Testis (tissue), 3 donors: ENCODE measurements around the gene OTUD3. TPM values are rescaled to one million over a fixed set of nuclear protein-coding genes. Genes with fewer than 3 reads are reported as not detected.

ENCODE experiments used
- DNase-seq: peaks from one replicate; pipeline ENCODE4 v3.0.0-alpha.2; 2019
- H3K27ac ChIP-seq, 2 donors: fragments of 200-600 bp; sonication (generic); one replicate each; pipeline ENCODE4 v1.5.1; 2019
- H3K27me3 ChIP-seq: fragments of 200-600 bp; sonication (generic); one replicate; pipeline ENCODE4 v1.5.1; 2019
- H3K36me3 ChIP-seq: fragments of 200-600 bp; sonication (generic); one replicate; pipeline ENCODE4 v1.5.1; 2017; ENCODE audit warnings: low read depth; ENCODE audit errors: missing control alignments
- H3K4me1 ChIP-seq: fragments of 200-600 bp; sonication (generic); one replicate; pipeline ENCODE4 v1.5.1; 2019
- H3K4me3 ChIP-seq, 2 donors: fragments of 200-600 bp; sonication (generic); one replicate each; pipeline ENCODE4 v1.5.1; 2017 to 2019
- H3K9me3 ChIP-seq: fragments of 200-600 bp; sonication (generic); one replicate; pipeline ENCODE4 v1.5.1; 2017
- CTCF ChIP-seq, 3 experiments: fragments of 450-650 bp in 2 of 3; fragments of 200-600 bp in 1 of 3; sonication (generic) in 1 of 3; IDR thresholded peaks; one replicate each; pipeline ENCODE4 v1.5.1; 2016 to 2019; ENCODE audit warnings: antibody characterized with exemption in 3 of 3, mild to moderate bottlenecking in 2 of 3, moderate library complexity in 1 of 3
- POLR2A ChIP-seq: fragments of 450-650 bp; IDR thresholded peaks from one replicate; pipeline ENCODE4 v1.6.1; 2017; ENCODE audit warnings: antibody characterized with exemption, mild to moderate bottlenecking, moderate library complexity
- WGBS, 2 donors: methylation state at CpG; one replicate each; pipeline ENCODE4 v1.1.5; 2018; 5-methylcytosine and 5-hydroxymethylcytosine counted together
- intact Hi-C: fragments of 100-400 bp; cut with DNase I; formaldehyde crosslinking; loops from one replicate; pipeline ENCODE4 v1.15.1; 2023; ENCODE audit warnings: low total_unique reads
- polyA plus RNA-seq: library from polyadenylated mRNA; stranded (reverse); fragments of 350-450 nt; fragmentation: Illumina TruSeq; extraction: RNeasy Lipid Tissue Mini Kit (QIAGEN cat#74804); gene quantifications from one replicate; pipeline ENCODE4 v1.2.3, GENCODE V29; 2014; ENCODE audit warnings: low read depth, low replicate concordance; ENCODE audit not compliant: insufficient read depth
- total RNA-seq, 2 donors: library from RNA; depleted of rRNA; stranded (reverse); fragments of >200 nt; gene quantifications; one replicate each; pipeline ENCODE4 v1.2.3, GENCODE V29; 2016

The OTUD3 gene
- total and polyA plus RNA-seq, 3 donors from 2014 or later, result 22.8 to 37.6 (median 29.7) TPM

DNA sequence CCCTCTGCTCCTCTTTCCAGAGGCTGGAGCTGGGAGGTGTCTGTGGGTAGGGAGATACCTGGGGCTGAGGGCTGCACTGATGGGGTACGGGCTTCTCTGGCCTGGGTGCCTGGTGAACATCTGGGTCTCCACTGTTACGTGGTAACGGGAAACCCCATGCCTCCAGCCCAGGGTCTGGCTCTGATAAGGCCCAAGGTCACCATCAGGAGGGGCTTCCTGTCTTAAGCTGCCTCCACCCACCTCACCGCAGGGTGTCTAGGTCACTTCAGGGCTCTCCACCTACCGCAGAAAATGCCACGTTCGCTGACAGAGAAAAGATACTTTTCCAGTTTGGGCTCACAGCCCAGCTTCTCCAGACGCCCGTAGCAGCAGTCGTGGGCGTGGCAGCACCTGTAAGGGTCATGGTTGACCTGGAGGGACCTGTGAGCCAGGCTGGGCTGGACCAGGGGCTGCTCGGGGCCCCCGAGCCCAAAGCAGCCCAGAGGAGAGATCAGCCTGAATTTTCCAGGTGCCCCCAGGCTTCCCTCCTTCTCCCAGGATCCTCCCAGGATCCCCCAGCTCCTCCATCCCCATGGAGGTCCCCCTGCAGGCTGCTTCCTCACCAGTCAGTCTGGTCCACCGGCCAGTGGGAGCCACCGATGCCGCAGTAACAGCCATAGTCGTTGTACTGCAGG, 40.0 kb downstream of the OTUD3 start:
- peak; percentile 85 for DNase-seq
- no peaks in the 10 kb centered on the region for H3K27me3 ChIP-seq
- intact Hi-C loops, result loop anchor here (10.0 kb wide), 1 partner anchor 573 kb away; no protein-coding TSS in a partner anchor
- TF ChIP-seq POLR2A (no peak), CTCF (IDR thresholded peaks at IDR 0.05) (peak in 1 of 3 experiments; percentile 13)
- peaks cover 32% of the 10 kb centered on the region for H3K4me1 ChIP-seq
- H3K36me3 ChIP-seq, result no peaks in the 10 kb centered on the region
- no peaks in the 10 kb centered on the region for H3K9me3 ChIP-seq
- WGBS, 2 donors, result 70 to 71% methylated on average over 10 to 17 of the region's 17 CpGs
- no peak overlapping the region for H3K4me3 ChIP-seq
- peak overlapping the region; percentile 60 to 72 for H3K27ac ChIP-seq

- TF ChIP-seq POLR2A, result no peak
- TF ChIP-seq CTCF (IDR thresholded peaks at IDR 0.05), result no peak
- no peaks in the 10 kb centered on the region for H3K27me3 ChIP-seq
- H3K4me1 ChIP-seq, result peaks cover 39% of the 10 kb centered on the region
- no peaks in the 10 kb centered on the region for H3K36me3 ChIP-seq
- no peak for DNase-seq
- no peaks in the 10 kb centered on the region for H3K9me3 ChIP-seq
- intact Hi-C loops, result loop anchor here (10.0 kb wide), 1 partner anchor 571 kb away; no protein-coding TSS in a partner anchor
- H3K4me3 ChIP-seq, result no peak within 1 kb of the TSS
- peak within 1 kb of the TSS; percentile 60 to 72 for H3K27ac ChIP-seq
- WGBS, 2 donors, result 68 to 69% methylated on average over 3 to 14 of the region's 14 CpGs
Observed at GRCh38 chr1:19923137-19923952, 41.1 kb downstream of the OTUD3 start, which contains the start of gene PLA2G2E. TSS of gene PLA2G2E (minus strand) at chr1:19923617. CDS start at chr1:19923559, 58 bp downstream.

DNA sequence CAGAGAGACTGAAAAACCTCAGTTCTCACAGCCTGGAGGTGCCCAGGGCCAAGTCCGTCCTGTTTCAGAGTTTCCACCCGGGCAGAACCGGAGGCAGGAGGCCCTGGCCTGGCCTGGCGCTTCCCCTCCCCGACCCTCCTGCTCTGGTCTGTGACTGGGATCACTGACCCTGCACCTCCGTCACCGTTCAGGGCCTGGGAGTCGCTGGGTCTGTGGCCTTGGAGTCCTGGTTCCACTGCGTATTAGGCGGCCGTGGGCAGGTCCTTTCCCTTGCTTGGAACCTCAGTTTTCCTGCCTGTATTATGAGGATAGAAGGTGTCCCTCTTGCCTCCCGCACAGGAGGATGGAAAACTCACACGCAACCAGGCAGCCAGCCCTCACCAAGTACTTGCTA, 41.8 kb downstream of the OTUD3 start:
- intact Hi-C loops, result loop anchor here (10.0 kb wide), 1 partner anchor 571 kb away; no protein-coding TSS in a partner anchor
- no peaks in the 10 kb centered on the region for H3K36me3 ChIP-seq
- no peaks in the 10 kb centered on the region for H3K9me3 ChIP-seq
- H3K4me1 ChIP-seq, result peaks cover 39% of the 10 kb centered on the region
- no peak overlapping the region for H3K4me3 ChIP-seq
- no peaks in the 10 kb centered on the region for H3K27me3 ChIP-seq
- no peak for TF ChIP-seq CTCF (IDR thresholded peaks at IDR 0.05)
- no peak for TF ChIP-seq POLR2A
- H3K27ac ChIP-seq, result peak overlapping the region in 1 of 2 donors; percentile 63
- no peak for DNase-seq
- 67 to 85% methylated on average over 5 to 13 of the region's 13 CpGs for WGBS, 2 donors

- Histone ChIP-seq H3K27ac (peak overlapping the region; percentile 31 to 59), H3K36me3 (no peaks in the 10 kb centered on the region), H3K4me3 (no peak overlapping the region), H3K4me1 (peaks cover 39% of the 10 kb centered on the region), H3K9me3 (no peaks in the 10 kb centered on the region), H3K27me3 (no peaks in the 10 kb centered on the region)
- 75 to 86% methylated on average over 7 of the region's 7 CpGs for WGBS, 2 donors
- DNase-seq, result no peak
- TF ChIP-seq POLR2A (no peak), CTCF (IDR thresholded peaks at IDR 0.05) (no peak)
- intact Hi-C loops, result loop anchor here (10.0 kb wide), 1 partner anchor 569 kb away; no protein-coding TSS in a partner anchor
Observed at GRCh38 chr1:19925342-19926070, 43.3 kb downstream of the OTUD3 start.
